HFF-Myc (cell line): ENCODE measurements around the gene SHLD3.
"Not testable (repeated sequence)": the region's sequence is repeated elsewhere in the genome, so short reads cannot be mapped to it uniquely, and the experiment has no call there.

Experiments used
- DNase-seq: peaks from one replicate; pipeline ENCODE4 v3.0.0-alpha.2; 2011; ENCODE audit warnings: low read depth; ENCODE audit errors: extremely low read depth
- H3K4me3 ChIP-seq: replicated peaks from 2 replicates; pipeline ENCODE4 v1.5.1; 2011; ENCODE audit warnings: low read depth, mild to moderate bottlenecking, control low read depth, low read length
- TF ChIP-seq, protein P1 (sequence below): IDR thresholded peaks from 2 replicates; pipeline ENCODE4 v1.5.1; 2012; ENCODE audit warnings: mild to moderate bottlenecking, low read depth, low read length, control low read depth; ENCODE audit errors: missing control alignments

The SHLD3 gene

GRCh38 chr5:65674749-65675148 lies 49.9 kb downstream of the SHLD3 start:
- DNase-seq = no peak
- H3K4me3 ChIP-seq = no peak overlapping the region
- TF ChIP-seq, protein P1, sequence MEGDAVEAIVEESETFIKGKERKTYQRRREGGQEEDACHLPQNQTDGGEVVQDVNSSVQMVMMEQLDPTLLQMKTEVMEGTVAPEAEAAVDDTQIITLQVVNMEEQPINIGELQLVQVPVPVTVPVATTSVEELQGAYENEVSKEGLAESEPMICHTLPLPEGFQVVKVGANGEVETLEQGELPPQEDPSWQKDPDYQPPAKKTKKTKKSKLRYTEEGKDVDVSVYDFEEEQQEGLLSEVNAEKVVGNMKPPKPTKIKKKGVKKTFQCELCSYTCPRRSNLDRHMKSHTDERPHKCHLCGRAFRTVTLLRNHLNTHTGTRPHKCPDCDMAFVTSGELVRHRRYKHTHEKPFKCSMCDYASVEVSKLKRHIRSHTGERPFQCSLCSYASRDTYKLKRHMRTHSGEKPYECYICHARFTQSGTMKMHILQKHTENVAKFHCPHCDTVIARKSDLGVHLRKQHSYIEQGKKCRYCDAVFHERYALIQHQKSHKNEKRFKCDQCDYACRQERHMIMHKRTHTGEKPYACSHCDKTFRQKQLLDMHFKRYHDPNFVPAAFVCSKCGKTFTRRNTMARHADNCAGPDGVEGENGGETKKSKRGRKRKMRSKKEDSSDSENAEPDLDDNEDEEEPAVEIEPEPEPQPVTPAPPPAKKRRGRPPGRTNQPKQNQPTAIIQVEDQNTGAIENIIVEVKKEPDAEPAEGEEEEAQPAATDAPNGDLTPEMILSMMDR = no peak

GRCh38 chr5:65676056-65676455 lies 51.2 kb downstream of the SHLD3 start:
- DNase-seq = not testable (repeated sequence)

More at GRCh38 chr5:65676056-65676455, 51.2 kb downstream of the SHLD3 start:
- H3K4me3 ChIP-seq = not testable (repeated sequence)
